GM21723 (cell line): ENCODE results near the gene PRPS1L1.

ENCODE experiments used
- ATAC-seq: cut with Tn5 transposase; IDR thresholded peaks from one replicate; pipeline ENCODE4 v1.9.1; 2021; ENCODE audit warnings: mild to moderate bottlenecking, moderate library complexity; ENCODE audit not compliant: unreplicated experiment

Gene PRPS1L1

GRCh38 chr7:18027628-18028027 is at the start of gene PRPS1L1:
Gene PRPS1L1, minus strand, starts transcription at chr7:18027846.
- ATAC-seq, result no peak

DNA sequence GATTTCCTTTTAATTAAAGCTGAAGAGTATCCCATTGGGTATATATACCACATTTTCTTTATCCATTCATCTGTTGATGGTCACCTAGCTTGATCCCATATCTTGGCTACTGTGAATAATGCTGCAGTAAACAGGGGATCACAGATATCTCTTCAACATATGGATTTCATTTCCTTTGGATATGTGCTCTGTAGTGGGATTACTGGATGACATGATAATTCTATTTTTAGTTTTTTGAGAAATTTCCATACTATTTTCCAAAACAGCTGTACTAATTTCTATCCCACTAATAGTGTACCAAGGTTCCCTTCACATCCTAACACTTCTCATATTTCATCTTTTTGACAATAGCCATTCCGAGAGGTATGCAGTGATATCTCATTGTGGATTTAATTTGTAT is 48.8 kb upstream of the PRPS1L1 start:
- no peak for ATAC-seq

- ATAC-seq, result no peak
These were observed 41.1 kb upstream of the PRPS1L1 start for GRCh38 chr7:18068745-18069144.

- ATAC-seq, result peak; percentile 78
These were observed 36.7 kb upstream of the PRPS1L1 start for GRCh38 chr7:18064242-18064838.

DNA sequence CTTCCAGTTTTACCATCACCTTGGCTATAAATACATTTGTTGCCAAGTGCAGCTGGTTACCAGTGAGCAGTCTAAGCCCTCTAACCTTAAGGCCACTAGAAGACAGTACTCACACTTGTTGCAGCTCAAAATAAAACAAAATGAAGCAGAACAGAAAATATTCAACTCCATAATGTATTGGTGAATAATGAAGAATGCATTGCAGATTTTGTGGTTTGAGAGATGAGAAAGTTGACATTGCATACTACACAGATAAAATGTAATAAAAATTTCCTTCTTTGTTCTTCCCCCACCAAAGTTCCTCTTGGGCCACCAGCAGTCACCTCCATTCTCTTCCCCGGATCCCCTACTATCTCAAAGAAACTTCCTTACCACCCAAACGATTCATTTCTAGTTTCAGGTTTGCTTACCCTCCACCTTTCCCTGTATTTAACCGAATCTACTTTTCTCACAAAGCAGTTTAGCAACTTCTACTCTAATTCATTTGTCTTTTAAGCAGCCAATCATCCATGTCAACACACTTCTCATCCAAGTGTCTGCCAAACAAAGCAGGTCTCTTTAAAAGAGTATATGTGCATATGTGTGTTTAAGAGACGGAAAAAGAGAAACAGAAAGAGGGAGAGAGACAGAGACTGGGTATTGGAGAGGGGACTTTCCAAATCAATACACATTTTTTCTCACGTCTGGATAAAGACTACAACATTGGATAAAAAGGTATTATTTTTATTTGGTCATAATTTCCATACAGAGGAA is 35.7 kb upstream of the PRPS1L1 start:
- no peak for ATAC-seq

DNA sequence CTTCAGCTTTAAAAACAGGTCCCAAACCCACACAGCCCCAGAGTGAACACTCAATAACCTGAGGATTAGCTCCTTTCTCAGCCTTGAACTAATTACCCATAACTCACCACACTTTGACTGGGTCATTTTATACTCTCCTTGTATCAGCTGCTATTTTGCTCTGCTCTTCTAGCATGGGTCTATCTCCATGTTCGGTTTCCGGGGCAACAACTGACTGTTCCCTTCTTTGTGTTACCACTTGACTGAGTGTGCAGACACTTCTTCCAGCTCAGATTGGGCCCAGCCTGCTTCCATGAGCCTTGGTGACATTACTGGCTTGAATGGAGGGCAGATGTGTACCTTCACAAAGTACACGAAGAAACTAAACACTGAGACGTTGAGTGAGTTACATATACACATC is 31.5 kb upstream of the PRPS1L1 start:
- no peak for ATAC-seq

GRCh38 chr7:18053941-18054340 is 26.3 kb upstream of the PRPS1L1 start:
- no peak for ATAC-seq

- no peak for ATAC-seq
These were observed 25.7 kb upstream of the PRPS1L1 start for GRCh38 chr7:18053177-18053928.

DNA sequence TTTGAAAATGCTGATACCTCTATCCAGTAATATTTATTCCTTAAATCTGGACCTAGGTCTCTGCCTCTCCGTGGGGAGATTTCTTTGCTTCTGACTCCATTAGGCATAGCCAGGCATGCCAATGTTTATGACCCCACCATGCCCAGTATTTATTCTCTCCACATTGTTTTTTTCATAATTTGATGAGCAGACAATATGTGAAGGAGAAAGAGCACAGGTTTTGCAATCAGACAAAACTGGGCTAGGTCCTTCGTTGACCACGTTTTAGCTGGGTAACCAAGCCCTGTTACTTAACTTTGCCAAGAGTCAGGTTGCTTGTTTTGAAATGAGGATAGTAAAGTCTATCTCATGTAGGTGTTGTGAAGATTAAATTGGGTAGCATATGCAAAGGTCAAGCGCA is 21.6 kb upstream of the PRPS1L1 start:
- ATAC-seq, result no peak

DNA sequence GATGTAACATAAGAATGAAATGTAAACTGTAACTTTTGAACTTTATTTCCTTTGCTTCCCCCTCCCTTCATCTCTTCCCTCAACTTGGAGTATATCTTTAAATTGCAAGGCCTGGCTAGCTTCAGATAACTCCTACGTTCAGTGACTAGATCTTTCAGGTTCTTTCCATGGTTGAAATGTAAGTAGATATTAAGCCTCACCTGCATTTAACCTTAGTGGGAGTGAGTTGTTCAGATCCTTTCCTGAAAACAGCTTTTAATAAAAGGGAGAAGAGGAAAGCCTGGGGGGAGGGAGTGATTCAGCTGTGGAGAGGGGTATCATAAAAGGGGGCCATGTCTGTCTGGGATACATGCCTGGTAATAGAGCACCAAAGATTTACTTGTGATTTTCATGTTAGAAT is 19.0 kb upstream of the PRPS1L1 start:
- no peak for ATAC-seq

- no peak for ATAC-seq
These were observed 17.5 kb upstream of the PRPS1L1 start for GRCh38 chr7:18045171-18045570.

DNA sequence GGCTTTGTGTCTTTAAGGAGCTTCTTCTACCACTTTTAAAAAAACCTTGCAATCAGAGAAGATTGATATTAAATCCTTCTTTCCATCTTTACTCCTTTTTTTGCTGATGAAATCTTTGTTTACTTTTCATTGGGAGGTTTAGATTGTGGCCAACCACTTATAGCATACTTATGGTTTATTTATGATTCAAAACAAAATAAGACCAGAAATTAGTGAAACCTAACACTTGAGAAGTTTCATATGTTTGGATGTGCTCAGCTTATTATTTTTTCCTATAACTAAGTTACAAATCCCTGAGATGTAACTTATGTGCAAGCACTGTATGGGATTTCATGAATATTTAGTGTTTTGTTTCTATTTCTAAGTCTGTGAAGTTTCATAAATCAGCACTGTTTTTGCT is 13.5 kb upstream of the PRPS1L1 start:
- ATAC-seq, result no peak

DNA sequence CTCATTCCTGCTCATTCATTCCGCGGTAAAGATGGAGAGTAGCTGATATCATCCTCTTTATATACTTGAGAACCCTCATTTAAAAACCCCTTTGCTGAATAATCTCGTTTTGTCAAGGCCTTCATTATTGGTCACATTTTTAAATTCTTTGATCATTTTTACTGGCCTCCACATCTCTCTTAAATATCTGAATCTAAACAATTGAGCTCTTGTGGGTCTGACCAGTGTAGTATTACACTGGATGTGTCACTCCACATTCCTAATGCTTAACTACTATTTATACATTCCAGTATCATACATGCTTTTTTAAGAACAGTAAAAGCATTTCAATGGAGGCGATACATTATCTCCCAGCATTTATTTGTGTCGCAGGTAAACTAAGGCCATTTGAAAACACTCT is 12.6 kb upstream of the PRPS1L1 start:
- ATAC-seq, result no peak

GRCh38 chr7:18038382-18038781 is 10.7 kb upstream of the PRPS1L1 start:
- ATAC-seq, result no peak

GRCh38 chr7:18037609-18038008 is 10.0 kb upstream of the PRPS1L1 start:
- ATAC-seq, result no peak

- no peak for ATAC-seq
These were observed 9.1 kb upstream of the PRPS1L1 start for GRCh38 chr7:18036783-18037182.

DNA sequence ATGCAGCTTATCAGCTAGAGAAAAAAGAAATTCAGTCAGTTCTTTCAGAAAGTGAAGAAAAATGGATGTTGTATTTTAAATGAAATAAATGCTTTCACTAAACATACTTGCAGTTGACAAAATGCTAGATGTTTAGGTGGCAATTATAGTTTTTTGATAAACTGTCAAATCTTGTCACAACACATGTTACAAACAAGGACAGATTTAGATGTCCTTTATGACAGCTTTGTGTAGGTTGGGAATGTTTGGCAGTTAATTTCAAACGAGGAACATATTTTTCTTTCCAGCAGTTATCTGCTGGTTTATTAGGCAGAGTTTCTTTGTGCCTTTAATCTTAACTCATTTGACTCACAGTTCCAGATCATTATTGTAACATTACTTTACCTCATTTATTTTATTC is 3.1 kb upstream of the PRPS1L1 start:
- no peak for ATAC-seq

GRCh38 chr7:18020138-18020715 is 7.4 kb downstream of the PRPS1L1 start:
- no peak for ATAC-seq

DNA sequence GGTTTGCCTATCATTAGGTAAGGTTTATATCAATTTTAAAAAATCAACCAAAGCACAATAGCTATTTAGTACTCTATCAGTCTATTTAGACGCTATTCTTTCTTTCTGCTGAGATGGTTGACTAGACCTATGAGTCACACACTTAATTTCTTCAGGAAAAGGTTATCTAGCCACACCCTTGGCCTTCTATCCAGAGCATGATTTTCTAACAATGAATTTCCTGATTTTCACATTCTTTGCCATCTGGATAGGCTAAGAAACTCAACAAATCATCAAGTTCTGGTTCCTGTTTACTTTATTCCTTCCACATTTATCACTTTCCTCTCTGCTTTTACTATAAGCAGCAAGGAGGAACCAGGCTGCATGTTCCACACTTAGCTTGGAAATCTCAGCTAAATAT is 8.1 kb downstream of the PRPS1L1 start:
- no peak for ATAC-seq

DNA sequence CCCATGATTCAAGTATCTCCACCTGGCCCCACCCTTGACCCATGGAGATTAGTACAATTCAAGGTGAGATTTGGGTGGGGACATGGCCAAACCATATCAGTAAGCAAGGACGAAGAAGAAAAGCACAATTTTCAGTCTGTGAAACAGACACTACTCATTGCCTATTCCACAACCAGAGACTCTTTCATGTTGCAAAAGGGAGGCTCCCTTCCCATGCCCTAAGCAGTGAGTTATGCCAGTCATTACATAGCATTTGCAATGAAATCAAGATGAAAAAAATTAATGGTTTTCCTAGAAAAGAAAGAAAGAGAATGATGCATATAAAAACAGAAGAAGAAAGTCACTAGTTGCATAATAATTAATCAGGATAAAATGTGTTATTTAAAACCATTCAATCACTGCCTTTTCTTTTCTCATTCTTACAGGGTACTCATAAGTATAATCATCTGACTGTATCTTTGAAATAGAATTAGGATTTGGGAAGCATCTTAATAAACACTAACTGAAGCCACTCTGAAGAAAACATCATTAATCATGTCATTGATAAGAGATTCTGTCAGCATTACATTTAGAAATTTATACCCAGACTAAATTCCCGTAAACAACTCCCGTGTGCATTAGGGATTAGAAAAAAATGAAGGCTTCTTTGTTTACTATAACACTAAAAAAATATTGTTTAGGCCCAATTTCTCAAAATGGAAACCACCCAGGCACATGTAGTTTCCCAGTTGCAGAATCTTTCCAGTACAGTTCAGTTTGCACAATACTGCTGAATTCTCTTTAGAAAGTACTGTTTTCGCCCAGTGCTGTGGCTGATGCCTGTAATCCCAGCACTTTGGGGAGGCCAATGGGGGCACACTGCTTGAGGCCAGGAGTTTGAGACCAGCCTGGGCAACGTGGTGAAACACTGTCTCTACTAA is 9.1 kb downstream of the PRPS1L1 start:
- ATAC-seq, result no peak
